ENCODE results near the gene ZFP36L1. TPM values are rescaled to one million over a fixed set of nuclear protein-coding genes. Genes with fewer than 3 reads are reported as not detected.

ZFP36L1 gene
- total and polyA plus RNA-seq, 2 donors (not counting 3 experiments of a cell fraction or from before 2014, with no cell fraction given), result 46.0 to 89.6 TPM

GRCh38 chr14:68747393-68747792 lies 45.5 kb downstream of the ZFP36L1 start:
- FAIRE-seq (no peak), DNase-seq (ENCODE audit: low read depth, low spot score) (no peak)
- H3K4me2 ChIP-seq (ENCODE audit: insufficient read depth, low read length), result no peak overlapping the region
- H3K27ac ChIP-seq (ENCODE audit: insufficient read depth, low read depth, low read length), result no peak overlapping the region
- ChIA-PET POLR2A (no interaction called here), CTCF (no interaction called here)
- intact Hi-C loops (cut with micrococcal nuclease) (no loop called here), dilution Hi-C loops (cut with MboI; ENCODE audit: extremely low pct_ligation_motif_present, low sequenced_read_pairs) (no loop called here)
- no peaks in the 10 kb centered on the region for H3K36me3 ChIP-seq (ENCODE audit: control insufficient read depth in 2 of 2, extremely low read depth in 1 of 2, insufficient read depth in 2 of 2, low read length in 2 of 2)
- no peaks in the 10 kb centered on the region for H4K20me1 ChIP-seq (replicated peaks; ENCODE audit: control insufficient read depth, extremely low read depth, insufficient read depth, low read length)
- H3K9me3 ChIP-seq (replicated peaks; ENCODE audit: control insufficient read depth, insufficient read depth, low read length), result no peaks in the 10 kb centered on the region
- H3K27me3 ChIP-seq (ENCODE audit: control insufficient read depth in 2 of 2, insufficient read depth in 2 of 2, low read length in 2 of 2), result no peaks in the 10 kb centered on the region
- TF ChIP-seq FOS (IDR thresholded peaks at IDR 0.05; ENCODE audit: borderline replicate concordance, insufficient read depth, low read length) (no peak), JUN (IDR thresholded peaks at IDR 0.05; ENCODE audit: borderline replicate concordance, insufficient read depth, insufficient read length, low read depth) (no peak), MYC (IDR thresholded peaks at IDR 0.05; ENCODE audit: low read depth, low read length) (no peak), POLR2AphosphoS5 (IDR thresholded peaks at IDR 0.05; ENCODE audit: insufficient read depth, low read depth, low read length) (no peak), EZH2 (IDR thresholded peaks at IDR 0.05; ENCODE audit: borderline replicate concordance, low read depth, low read length, severe bottlenecking) (no peak), CTCF (IDR thresholded peaks at IDR 0.05; ENCODE audit: extremely low read depth in 1 of 2, insufficient read depth in 1 of 2, low read depth in 1 of 2, low read length in 2 of 2) (no peak), POLR2A (IDR thresholded peaks at IDR 0.05; ENCODE audit: low read depth, low read length) (no peak), GATA2 (IDR thresholded peaks at IDR 0.05; ENCODE audit: insufficient read depth, insufficient read length, low read depth, low read length) (no peak)
- TF ChIP-seq, protein P1, sequence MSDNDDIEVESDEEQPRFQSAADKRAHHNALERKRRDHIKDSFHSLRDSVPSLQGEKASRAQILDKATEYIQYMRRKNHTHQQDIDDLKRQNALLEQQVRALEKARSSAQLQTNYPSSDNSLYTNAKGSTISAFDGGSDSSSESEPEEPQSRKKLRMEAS (IDR thresholded peaks at IDR 0.05; ENCODE audit: insufficient read depth, insufficient read length), result no peak
- no peak overlapping the region for H3K9ac ChIP-seq (replicated peaks; ENCODE audit: extremely low read depth, insufficient read depth, low read length)
- no peaks in the 10 kb centered on the region for H3K79me2 ChIP-seq (ENCODE audit: control insufficient read depth, insufficient read depth, low read length)
- no peaks in the 10 kb centered on the region for H3K9me1 ChIP-seq (replicated peaks; ENCODE audit: control insufficient read depth, extremely low read depth, insufficient read depth, low read length)
- no TSS peak for BruUV-seq (replicated peaks)
- H2AFZ ChIP-seq (ENCODE audit: low read depth, low read length), result no peak overlapping the region
- no peak overlapping the region for H3K4me3 ChIP-seq (replicated peaks in 1 of 3; ENCODE audit: insufficient read depth in 1 of 3, low read depth in 1 of 3, low read length in 3 of 3)
- no peaks in the 10 kb centered on the region for H3K4me1 ChIP-seq (ENCODE audit: control insufficient read depth, extremely low read depth, insufficient read depth, low read length)

All from endothelial cell of umbilical vein (primary cell).